ENCODE measurements around the gene ZNF341.

Gene ZNF341

GRCh38 chr20:33725607-33726264, 6.1 kb upstream of the ZNF341 start:
- Histone ChIP-seq H3K27me3 (replicated peaks) (no peaks in the 10 kb centered on the region), H3K27ac (no peak overlapping the region), H3K4me3 (ENCODE audit: low read depth, low read length) (no peak overlapping the region), H3K36me3 (replicated peaks) (no peaks in the 10 kb centered on the region)
- no peak for DNase-seq
- in situ Hi-C loops (cut with HindIII; ENCODE audit: low pct_ligation_motif_present, low sequenced_read_pairs): no loop called here
- no peak for TF ChIP-seq CTCF (IDR thresholded peaks at IDR 0.05; ENCODE audit: low read depth, low read length, missing control alignments)

GRCh38 chr20:33727115-33727479, 4.7 kb upstream of the ZNF341 start:
- Histone ChIP-seq H3K4me3 (ENCODE audit: low read depth, low read length) (no peak overlapping the region), H3K36me3 (replicated peaks) (no peaks in the 10 kb centered on the region), H3K27me3 (replicated peaks) (no peaks in the 10 kb centered on the region), H3K27ac (no peak overlapping the region)
- no peak for TF ChIP-seq CTCF (IDR thresholded peaks at IDR 0.05; ENCODE audit: low read depth, low read length, missing control alignments)
- in situ Hi-C loops (cut with HindIII; ENCODE audit: low pct_ligation_motif_present, low sequenced_read_pairs): no loop called here
- DNase-seq: no peak

GRCh38 chr20:33727806-33728205, 4.0 kb upstream of the ZNF341 start:
- Histone ChIP-seq H3K4me3 (ENCODE audit: low read depth, low read length) (no peak overlapping the region), H3K36me3 (replicated peaks) (no peaks in the 10 kb centered on the region), H3K27me3 (replicated peaks) (no peaks in the 10 kb centered on the region), H3K27ac (no peak overlapping the region)
- no peak for DNase-seq
- in situ Hi-C loops (cut with HindIII; ENCODE audit: low pct_ligation_motif_present, low sequenced_read_pairs): no loop called here
- TF ChIP-seq CTCF (IDR thresholded peaks at IDR 0.05; ENCODE audit: low read depth, low read length, missing control alignments): no peak

- no peak for DNase-seq
- H3K36me3 ChIP-seq (replicated peaks): no peaks in the 10 kb centered on the region
- in situ Hi-C loops (cut with HindIII; ENCODE audit: low pct_ligation_motif_present, low sequenced_read_pairs): no loop called here
- no peak for TF ChIP-seq CTCF (IDR thresholded peaks at IDR 0.05; ENCODE audit: low read depth, low read length, missing control alignments)
- H3K4me3 ChIP-seq (ENCODE audit: low read depth, low read length): no peak overlapping the region
- no peaks in the 10 kb centered on the region for H3K27me3 ChIP-seq (replicated peaks)
- no peak overlapping the region for H3K27ac ChIP-seq
These were observed 3.3 kb upstream of the ZNF341 start for GRCh38 chr20:33728463-33728862.

GRCh38 chr20:33729101-33729500, 2.7 kb upstream of the ZNF341 start:
- in situ Hi-C loops (cut with HindIII; ENCODE audit: low pct_ligation_motif_present, low sequenced_read_pairs): no loop called here
- DNase-seq: no peak
- H3K27ac ChIP-seq: no peak overlapping the region

More at GRCh38 chr20:33729101-33729500, 2.7 kb upstream of the ZNF341 start:
- H3K4me3 ChIP-seq (ENCODE audit: low read depth, low read length): no peak overlapping the region
- H3K36me3 ChIP-seq (replicated peaks): no peaks in the 10 kb centered on the region
- H3K27me3 ChIP-seq (replicated peaks): no peaks in the 10 kb centered on the region
- TF ChIP-seq CTCF (IDR thresholded peaks at IDR 0.05; ENCODE audit: low read depth, low read length, missing control alignments): no peak

Measured in brain microvascular endothelial cell (primary cell).